ENCODE results near the gene RAB5IF. TPM values are rescaled to one million over a fixed set of nuclear protein-coding genes. Genes with fewer than 3 reads are reported as not detected.

The RAB5IF gene
- total and polyA plus RNA-seq, 2 experiments from 2014 or later, result 115 to 171 TPM

- H3F3A ChIP-seq (ENCODE audit: insufficient read depth), result 0 out of 2 replicates have a peak, but pooled peaks cover under 1% of the 10 kb centered on the region
- H3K4me2 ChIP-seq (ENCODE audit: unreplicated experiment), result no peak overlapping the region
- in situ Hi-C loops (cut with MboI), result no loop called here
- no peaks in the 10 kb centered on the region for H3K9me2 ChIP-seq (ENCODE audit: insufficient read depth)
- WGBS, 2 experiments (ENCODE audit: low coverage in 1 of 2, low lambda C conversion rate in 2 of 2, missing lambda C conversion rate in 2 of 2), result 77 to 84% methylated on average over 5 of the region's 5 CpGs
- no peak for DNase-seq
- no peak overlapping the region for H2AFZ ChIP-seq
- H3K4me3 ChIP-seq, result no peak overlapping the region
- H3K9ac ChIP-seq, result no peak overlapping the region
- H3K27me3 ChIP-seq (replicated peaks; ENCODE audit: insufficient read depth), result no peaks in the 10 kb centered on the region
- no peaks in the 10 kb centered on the region for H3K9me3 ChIP-seq (ENCODE audit: low read depth)
- peaks cover 40% of the 10 kb centered on the region for H3K36me3 ChIP-seq (ENCODE audit: low read depth)
- H3K27ac ChIP-seq, result no peak overlapping the region
- H3K79me2 ChIP-seq (ENCODE audit: insufficient read depth), result peaks cover 33% of the 10 kb centered on the region
- TF ChIP-seq EZH2 (IDR thresholded peaks at IDR 0.05; ENCODE audit: insufficient read depth, poor library complexity, severe bottlenecking) (no peak), EZH2phosphoT487 (IDR thresholded peaks at IDR 0.05; ENCODE audit: insufficient read depth, low read depth) (no peak)
- H3K4me1 ChIP-seq (ENCODE audit: insufficient read depth), result peaks cover 10% of the 10 kb centered on the region
- H4K20me1 ChIP-seq (ENCODE audit: insufficient read depth), result no peaks in the 10 kb centered on the region
Observed at GRCh38 chr20:36611625-36612024, 6.0 kb downstream of the RAB5IF start.

- 40 to 41% methylated on average over 3 of the region's 3 CpGs for WGBS, 2 experiments (ENCODE audit: low coverage in 1 of 2, low lambda C conversion rate in 2 of 2, missing lambda C conversion rate in 2 of 2)
Observed at GRCh38 chr20:36613974-36614373, 8.4 kb downstream of the RAB5IF start.

GRCh38 chr20:36614781-36615557 is 9.4 kb downstream of the RAB5IF start:
- Histone ChIP-seq H3K36me3 (ENCODE audit: low read depth) (peaks cover 24% of the 10 kb centered on the region; the same call in 1 of the 2 replicates), H3K4me2 (ENCODE audit: unreplicated experiment) (no peak overlapping the region), H4K20me1 (ENCODE audit: insufficient read depth) (no peaks in the 10 kb centered on the region), H3K79me2 (ENCODE audit: insufficient read depth) (peaks cover under 1% of the 10 kb centered on the region; the same call in 1 of the 2 replicates), H3K9me2 (ENCODE audit: insufficient read depth) (no peaks in the 10 kb centered on the region), H2AFZ (no peak overlapping the region), H3K27ac (no peak overlapping the region), H3K9ac (no peak overlapping the region), H3K4me3 (no peak overlapping the region), H3K4me1 (ENCODE audit: insufficient read depth) (no peaks in the 10 kb centered on the region), H3K9me3 (ENCODE audit: low read depth) (no peaks in the 10 kb centered on the region), H3F3A (ENCODE audit: insufficient read depth) (no peaks in the 10 kb centered on the region), H3K27me3 (replicated peaks; ENCODE audit: insufficient read depth) (no peaks in the 10 kb centered on the region)
- TF ChIP-seq EZH2phosphoT487 (IDR thresholded peaks at IDR 0.05; ENCODE audit: insufficient read depth, low read depth) (no peak), EZH2 (IDR thresholded peaks at IDR 0.05; ENCODE audit: insufficient read depth, poor library complexity, severe bottlenecking) (no peak)
- WGBS, 2 experiments (ENCODE audit: low coverage in 1 of 2, low lambda C conversion rate in 2 of 2, missing lambda C conversion rate in 2 of 2), result 83 to 84% methylated on average over 14 of the region's 14 CpGs
- peak; percentile 11 for DNase-seq
- in situ Hi-C loops (cut with MboI), result no loop called here

More at GRCh38 chr20:36613974-36614373, 8.4 kb downstream of the RAB5IF start:
- H3K9me3 ChIP-seq (ENCODE audit: low read depth), result no peaks in the 10 kb centered on the region
- H3K4me1 ChIP-seq (ENCODE audit: insufficient read depth), result no peaks in the 10 kb centered on the region
- H3K4me2 ChIP-seq (ENCODE audit: unreplicated experiment), result no peak overlapping the region
- DNase-seq, result no peak
- no peak overlapping the region for H3K27ac ChIP-seq
- no peak for TF ChIP-seq EZH2 (IDR thresholded peaks at IDR 0.05; ENCODE audit: insufficient read depth, poor library complexity, severe bottlenecking)
- no peak for TF ChIP-seq EZH2phosphoT487 (IDR thresholded peaks at IDR 0.05; ENCODE audit: insufficient read depth, low read depth)
- H3K36me3 ChIP-seq (ENCODE audit: low read depth), result peaks cover 32% of the 10 kb centered on the region
- no peaks in the 10 kb centered on the region for H4K20me1 ChIP-seq (ENCODE audit: insufficient read depth)
- H3K27me3 ChIP-seq (replicated peaks; ENCODE audit: insufficient read depth), result no peaks in the 10 kb centered on the region
- peaks cover 9% of the 10 kb centered on the region for H3K79me2 ChIP-seq (ENCODE audit: insufficient read depth)
- in situ Hi-C loops (cut with MboI), result no loop called here
- no peak overlapping the region for H3K4me3 ChIP-seq
- no peaks in the 10 kb centered on the region for H3F3A ChIP-seq (ENCODE audit: insufficient read depth)
- H2AFZ ChIP-seq, result no peak overlapping the region
- no peaks in the 10 kb centered on the region for H3K9me2 ChIP-seq (ENCODE audit: insufficient read depth)
- no peak overlapping the region for H3K9ac ChIP-seq

- Histone ChIP-seq H3K4me1 (ENCODE audit: insufficient read depth) (no peaks in the 10 kb centered on the region), H3K27ac (no peak overlapping the region), H3K27me3 (replicated peaks; ENCODE audit: insufficient read depth) (no peaks in the 10 kb centered on the region), H4K20me1 (ENCODE audit: insufficient read depth) (no peaks in the 10 kb centered on the region), H3K9me2 (ENCODE audit: insufficient read depth) (no peaks in the 10 kb centered on the region), H3K79me2 (ENCODE audit: insufficient read depth) (no peaks in the 10 kb centered on the region), H3K4me3 (no peak overlapping the region), H3K4me2 (ENCODE audit: unreplicated experiment) (no peak overlapping the region), H3K36me3 (ENCODE audit: low read depth) (no peaks in the 10 kb centered on the region), H3K9me3 (ENCODE audit: low read depth) (no peaks in the 10 kb centered on the region), H3K9ac (no peak overlapping the region), H2AFZ (no peak overlapping the region), H3F3A (ENCODE audit: insufficient read depth) (no peaks in the 10 kb centered on the region)
- TF ChIP-seq EZH2 (IDR thresholded peaks at IDR 0.05; ENCODE audit: insufficient read depth, poor library complexity, severe bottlenecking) (no peak), EZH2phosphoT487 (IDR thresholded peaks at IDR 0.05; ENCODE audit: insufficient read depth, low read depth) (no peak)
- in situ Hi-C loops (cut with MboI), result no loop called here
- no peak for DNase-seq
- 96 to 98% methylated on average over 5 of the region's 5 CpGs for WGBS, 2 experiments (ENCODE audit: low coverage in 1 of 2, low lambda C conversion rate in 2 of 2, missing lambda C conversion rate in 2 of 2)
Observed at GRCh38 chr20:36620917-36621316, 15.3 kb downstream of the RAB5IF start.
